ENCODE measurements around the gene CTSS. TPM values are rescaled to one million over a fixed set of nuclear protein-coding genes. Genes with fewer than 3 reads are reported as not detected.
"Not testable (repeated sequence)": the region's sequence is repeated elsewhere in the genome, so short reads cannot be mapped to it uniquely, and the experiment has no call there.

The CTSS gene
- total RNA-seq, 4 donors from 2014 or later: 5.9 to 26.7 (median 16.5) TPM

DNA sequence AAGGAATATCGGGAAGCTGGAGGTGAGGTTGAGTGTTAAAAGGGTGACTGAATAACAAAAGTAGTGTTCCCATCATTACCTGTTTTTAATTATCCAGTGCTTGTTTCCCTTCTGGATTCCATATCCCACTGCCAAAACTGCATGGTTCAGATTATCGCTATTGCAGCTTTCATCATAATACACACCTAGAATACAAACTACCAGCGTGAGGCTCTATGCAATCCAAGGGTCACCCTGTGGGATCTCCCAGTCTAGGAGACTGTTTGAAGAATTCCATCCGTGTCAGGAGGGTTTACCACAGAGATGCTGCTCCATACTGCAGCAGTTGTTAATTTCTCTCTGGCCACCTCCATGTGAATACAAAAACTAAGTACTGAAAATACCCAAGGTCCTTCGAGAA, 33.5 kb upstream of the CTSS start:
- H3K27me3 ChIP-seq: no peaks in the 10 kb centered on the region
- no peak for TF ChIP-seq POLR2A (IDR thresholded peaks at IDR 0.05)
- TF ChIP-seq, protein P1, sequence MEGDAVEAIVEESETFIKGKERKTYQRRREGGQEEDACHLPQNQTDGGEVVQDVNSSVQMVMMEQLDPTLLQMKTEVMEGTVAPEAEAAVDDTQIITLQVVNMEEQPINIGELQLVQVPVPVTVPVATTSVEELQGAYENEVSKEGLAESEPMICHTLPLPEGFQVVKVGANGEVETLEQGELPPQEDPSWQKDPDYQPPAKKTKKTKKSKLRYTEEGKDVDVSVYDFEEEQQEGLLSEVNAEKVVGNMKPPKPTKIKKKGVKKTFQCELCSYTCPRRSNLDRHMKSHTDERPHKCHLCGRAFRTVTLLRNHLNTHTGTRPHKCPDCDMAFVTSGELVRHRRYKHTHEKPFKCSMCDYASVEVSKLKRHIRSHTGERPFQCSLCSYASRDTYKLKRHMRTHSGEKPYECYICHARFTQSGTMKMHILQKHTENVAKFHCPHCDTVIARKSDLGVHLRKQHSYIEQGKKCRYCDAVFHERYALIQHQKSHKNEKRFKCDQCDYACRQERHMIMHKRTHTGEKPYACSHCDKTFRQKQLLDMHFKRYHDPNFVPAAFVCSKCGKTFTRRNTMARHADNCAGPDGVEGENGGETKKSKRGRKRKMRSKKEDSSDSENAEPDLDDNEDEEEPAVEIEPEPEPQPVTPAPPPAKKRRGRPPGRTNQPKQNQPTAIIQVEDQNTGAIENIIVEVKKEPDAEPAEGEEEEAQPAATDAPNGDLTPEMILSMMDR (IDR thresholded peaks at IDR 0.05): no peak
- H3K4me1 ChIP-seq: no peaks in the 10 kb centered on the region
- H3K36me3 ChIP-seq: no peaks in the 10 kb centered on the region
- intact Hi-C loops (cut with DNase I; ENCODE audit: low total_unique reads): no loop called here
- H3K4me3 ChIP-seq: no peak overlapping the region
- no peak overlapping the region for H3K27ac ChIP-seq
- no peaks in the 10 kb centered on the region for H3K9me3 ChIP-seq
- DNase-seq: no peak

- Histone ChIP-seq H3K9me3 (no peaks in the 10 kb centered on the region), H3K4me3 (no peak overlapping the region), H3K4me1 (no peaks in the 10 kb centered on the region), H3K36me3 (no peaks in the 10 kb centered on the region), H3K27me3 (no peaks in the 10 kb centered on the region), H3K27ac (no peak overlapping the region)
- TF ChIP-seq, protein P1 (IDR thresholded peaks at IDR 0.05): no peak
- TF ChIP-seq POLR2A (IDR thresholded peaks at IDR 0.05): no peak
- intact Hi-C loops (cut with DNase I; ENCODE audit: low total_unique reads): no loop called here
- DNase-seq: no peak
Measured at GRCh38 chr1:150798525-150798924, 32.9 kb upstream of the CTSS start.

- H3K27me3 ChIP-seq: no peaks in the 10 kb centered on the region
- intact Hi-C loops (cut with DNase I; ENCODE audit: low total_unique reads): no loop called here
- DNase-seq: no peak
- no peaks in the 10 kb centered on the region for H3K36me3 ChIP-seq
- no peaks in the 10 kb centered on the region for H3K4me1 ChIP-seq
- no peaks in the 10 kb centered on the region for H3K9me3 ChIP-seq
- no peak for TF ChIP-seq POLR2A (IDR thresholded peaks at IDR 0.05)
- TF ChIP-seq, protein P1 (IDR thresholded peaks at IDR 0.05): no peak
- H3K4me3 ChIP-seq: no peak overlapping the region
- H3K27ac ChIP-seq: no peak overlapping the region
Measured at GRCh38 chr1:150796374-150796773, 30.8 kb upstream of the CTSS start.

GRCh38 chr1:150793778-150794177, 28.2 kb upstream of the CTSS start:
- H3K36me3 ChIP-seq; H3K4me3 ChIP-seq; H3K27ac ChIP-seq; H3K27me3 ChIP-seq; H3K9me3 ChIP-seq; DNase-seq; H3K4me1 ChIP-seq; intact Hi-C loops (cut with DNase I; ENCODE audit: low total_unique reads): not testable (repeated sequence)

GRCh38 chr1:150793221-150793620, 27.6 kb upstream of the CTSS start:
- intact Hi-C loops (cut with DNase I; ENCODE audit: low total_unique reads): no loop called here

More at GRCh38 chr1:150793221-150793620, 27.6 kb upstream of the CTSS start:
- H3K4me1 ChIP-seq: no peaks in the 10 kb centered on the region
- TF ChIP-seq, protein P1 (IDR thresholded peaks at IDR 0.05): no peak
- no peak for TF ChIP-seq POLR2A (IDR thresholded peaks at IDR 0.05)
- no peak overlapping the region for H3K27ac ChIP-seq
- no peak overlapping the region for H3K4me3 ChIP-seq
- no peaks in the 10 kb centered on the region for H3K36me3 ChIP-seq
- no peak for DNase-seq
- no peaks in the 10 kb centered on the region for H3K27me3 ChIP-seq
- H3K9me3 ChIP-seq: no peaks in the 10 kb centered on the region
